GM12872 (cell line): ENCODE results near the gene HMBS.

Experiments used
- CTCF ChIP-seq: IDR thresholded peaks from 3 replicates; pipeline ENCODE4 v1.5.1; 2011; ENCODE audit warnings: low read depth, mild to moderate bottlenecking, low read length, moderate library complexity; ENCODE audit not compliant: insufficient read depth

Gene HMBS

GRCh38 chr11:119107538-119108145 is 23.0 kb downstream of the HMBS start:
- no peak for TF ChIP-seq CTCF

GRCh38 chr11:119108146-119108856 is 23.6 kb downstream of the HMBS start:
- TF ChIP-seq CTCF, result no peak

GRCh38 chr11:119108857-119109221 is 24.2 kb downstream of the HMBS start:
- no peak for TF ChIP-seq CTCF

- no peak for TF ChIP-seq CTCF
Observed at GRCh38 chr11:119109843-119110242, 25.2 kb downstream of the HMBS start.

GRCh38 chr11:119110439-119110838 is 25.8 kb downstream of the HMBS start:
- TF ChIP-seq CTCF, result no peak

- TF ChIP-seq CTCF, result no peak
Observed at GRCh38 chr11:119111361-119111925, 26.8 kb downstream of the HMBS start.

GRCh38 chr11:119112314-119113020 is 27.8 kb downstream of the HMBS start:
- no peak for TF ChIP-seq CTCF
